Measurements from ENCODE around the gene ARL3.

Gene ARL3

GRCh38 chr10:102635377-102635776 is 78.8 kb downstream of the ARL3 start:
- DNase-seq (ENCODE audit: low read depth), result no peak

GRCh38 chr10:102634686-102635085 is 79.5 kb downstream of the ARL3 start:
- DNase-seq (ENCODE audit: low read depth), result no peak

- no peak for DNase-seq (ENCODE audit: low read depth)
Observed at GRCh38 chr10:102633848-102634247, 80.3 kb downstream of the ARL3 start.

GRCh38 chr10:102633287-102633686 is 80.9 kb downstream of the ARL3 start:
- no peak for DNase-seq (ENCODE audit: low read depth)

GRCh38 chr10:102632394-102633111 is 81.6 kb downstream of the ARL3 start:
- no peak for DNase-seq (ENCODE audit: low read depth)

GRCh38 chr10:102631525-102632393 is 82.4 kb downstream of the ARL3 start:
- DNase-seq (ENCODE audit: low read depth), result no peak

- no peak for DNase-seq (ENCODE audit: low read depth)
Observed at GRCh38 chr10:102630663-102631062, 83.5 kb downstream of the ARL3 start.

- DNase-seq (ENCODE audit: low read depth), result no peak
Observed at GRCh38 chr10:102629661-102630614, 84.3 kb downstream of the ARL3 start.

- no peak for DNase-seq (ENCODE audit: low read depth)
Observed at GRCh38 chr10:102628451-102628911, 85.7 kb downstream of the ARL3 start.

GRCh38 chr10:102627736-102628293 is 86.4 kb downstream of the ARL3 start:
- DNase-seq (ENCODE audit: low read depth), result no peak

GRCh38 chr10:102627291-102627735 is 86.9 kb downstream of the ARL3 start:
- DNase-seq (ENCODE audit: low read depth), result no peak

- no peak for DNase-seq (ENCODE audit: low read depth)
Observed at GRCh38 chr10:102626026-102626685, 88.0 kb downstream of the ARL3 start.

GRCh38 chr10:102624751-102625645 is 89.2 kb downstream of the ARL3 start:
- DNase-seq (ENCODE audit: low read depth), result no peak

GRCh38 chr10:102624094-102624493 is 90.1 kb downstream of the ARL3 start:
- no peak for DNase-seq (ENCODE audit: low read depth)
